GM19025 (cell line): ENCODE measurements around the gene CR1L.
"Not testable (repeated sequence)": the region's sequence is repeated elsewhere in the genome, so short reads cannot be mapped to it uniquely, and the experiment has no call there.

Experiments
- ATAC-seq: cut with Tn5 transposase; IDR thresholded peaks from one replicate; pipeline ENCODE4 v1.9.1; 2021; ENCODE audit warnings: mild to moderate bottlenecking, low read depth, moderate library complexity; ENCODE audit not compliant: unreplicated experiment

CR1L gene

GRCh38 chr1:207644852-207645634 is at the start of gene CR1L:
Gene CR1L (plus strand): TSS chr1:207645133. CDS start chr1:207645234, 101 bp downstream.
- ATAC-seq: peak; percentile 93

DNA sequence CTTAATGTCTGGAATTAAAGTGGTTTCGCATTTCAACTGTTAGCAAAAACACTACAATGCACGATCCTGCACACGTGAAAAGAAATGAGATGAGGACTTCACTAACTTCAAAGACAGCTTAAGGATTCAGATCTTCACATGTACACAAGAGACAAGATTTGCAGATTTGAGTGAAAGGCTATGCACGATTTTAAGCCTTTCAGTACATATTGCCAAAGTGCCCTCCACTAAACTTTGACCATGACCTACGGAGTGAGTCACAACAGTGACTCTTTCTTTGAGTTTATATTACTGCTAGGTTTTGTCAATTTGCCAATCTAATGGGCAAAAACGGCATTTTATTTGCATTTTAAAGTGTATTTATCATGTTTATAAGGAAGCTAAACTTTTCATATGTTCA is 41.2 kb upstream of the CR1L start:
- no peak for ATAC-seq

GRCh38 chr1:207605444-207606361 is 39.2 kb upstream of the CR1L start:
- ATAC-seq: no peak

DNA sequence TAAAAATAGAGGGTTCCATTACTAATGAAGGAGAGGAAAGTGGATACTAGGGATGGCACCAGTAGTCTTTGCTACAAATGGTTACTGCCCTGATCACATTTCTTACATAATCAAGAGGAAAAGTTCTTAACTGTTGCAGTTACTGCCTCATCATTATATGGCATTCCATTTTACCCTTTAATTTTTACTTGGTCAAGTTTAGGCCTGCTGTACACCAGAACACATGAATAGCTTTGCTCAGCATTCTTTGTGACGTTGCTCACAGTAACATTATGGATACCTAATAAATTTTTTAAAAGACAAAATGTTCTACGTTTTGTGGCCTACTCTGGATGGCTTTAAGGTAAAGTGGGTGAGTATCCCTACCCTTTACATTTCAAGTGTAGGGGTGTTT is 38.6 kb upstream of the CR1L start:
- no peak for ATAC-seq

- ATAC-seq: no peak
Measured at GRCh38 chr1:207612762-207613161, 32.2 kb upstream of the CR1L start.

GRCh38 chr1:207619871-207620542 is 24.9 kb upstream of the CR1L start:
- peak; percentile 74 for ATAC-seq

GRCh38 chr1:207620543-207620893 is 24.4 kb upstream of the CR1L start:
- no peak for ATAC-seq

- ATAC-seq: not testable (repeated sequence)
Measured at GRCh38 chr1:207625504-207626071, 19.3 kb upstream of the CR1L start.

- no peak for ATAC-seq
Measured at GRCh38 chr1:207626972-207627337, 18.0 kb upstream of the CR1L start.

DNA sequence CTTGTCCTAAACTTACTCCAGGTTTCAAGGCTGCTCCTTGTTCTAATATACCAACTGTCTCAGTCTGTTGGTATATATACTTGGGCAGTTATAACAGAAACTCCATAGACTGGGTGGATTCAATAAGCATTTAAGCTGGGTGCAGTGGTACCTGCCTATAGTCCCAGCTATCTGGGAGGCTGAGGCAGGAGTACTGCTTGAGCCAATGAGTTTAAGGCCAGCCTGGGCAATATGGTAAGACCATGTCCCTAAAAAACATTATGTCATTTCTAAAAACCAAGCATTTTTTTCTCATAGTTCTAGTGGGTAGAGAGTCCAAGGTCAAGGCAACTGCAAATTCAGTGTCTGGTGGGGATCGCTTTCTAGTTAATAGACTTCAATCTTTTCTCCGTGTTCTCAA is 17.4 kb upstream of the CR1L start:
- no peak for ATAC-seq

DNA sequence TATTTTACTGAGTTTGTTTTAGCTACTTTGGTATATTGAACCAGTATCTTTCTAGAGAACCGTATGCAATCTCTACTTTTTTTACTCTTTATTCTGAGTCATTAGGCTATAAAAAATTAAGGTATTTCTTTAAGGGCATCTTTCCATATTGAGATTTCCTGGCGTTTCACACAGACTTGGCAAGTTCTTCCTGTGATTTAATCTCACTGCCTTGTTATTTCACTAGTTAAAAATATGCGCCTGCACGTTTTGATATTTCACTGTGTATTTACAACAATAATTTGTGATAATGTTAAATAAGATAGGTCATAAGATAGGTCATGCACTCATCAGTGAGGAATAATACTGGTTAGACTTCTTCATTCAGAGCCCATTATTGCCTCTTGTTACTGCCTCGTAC is 16.2 kb upstream of the CR1L start:
- no peak for ATAC-seq

- ATAC-seq: no peak
Measured at GRCh38 chr1:207631137-207631536, 13.8 kb upstream of the CR1L start.

DNA sequence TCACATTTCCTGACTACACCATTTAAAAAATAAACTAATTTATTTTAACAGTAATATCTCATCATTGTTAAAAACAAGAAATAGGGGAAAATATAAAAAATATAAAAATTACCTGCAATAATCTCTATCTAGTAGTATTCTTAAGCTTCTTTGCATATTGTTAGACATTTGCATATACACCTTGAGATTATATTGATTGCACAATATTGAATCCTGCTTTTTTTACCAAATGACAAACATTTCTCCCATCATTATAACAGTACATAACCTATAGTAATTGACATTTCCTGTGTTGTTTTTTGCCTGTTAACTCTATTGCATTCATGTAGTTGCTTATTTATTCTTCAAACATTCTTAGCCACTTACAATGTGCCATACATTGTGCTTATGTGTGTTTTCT is 11.7 kb upstream of the CR1L start:
- ATAC-seq: no peak

- ATAC-seq: not testable (repeated sequence)
Measured at GRCh38 chr1:207633699-207634289, 11.1 kb upstream of the CR1L start.

GRCh38 chr1:207634293-207634692 is 10.6 kb upstream of the CR1L start:
- ATAC-seq: not testable (repeated sequence)

- not testable (repeated sequence) for ATAC-seq
Measured at GRCh38 chr1:207635569-207636186, 9.3 kb upstream of the CR1L start.

GRCh38 chr1:207638487-207639145 is 6.3 kb upstream of the CR1L start:
- ATAC-seq: not testable (repeated sequence)

DNA sequence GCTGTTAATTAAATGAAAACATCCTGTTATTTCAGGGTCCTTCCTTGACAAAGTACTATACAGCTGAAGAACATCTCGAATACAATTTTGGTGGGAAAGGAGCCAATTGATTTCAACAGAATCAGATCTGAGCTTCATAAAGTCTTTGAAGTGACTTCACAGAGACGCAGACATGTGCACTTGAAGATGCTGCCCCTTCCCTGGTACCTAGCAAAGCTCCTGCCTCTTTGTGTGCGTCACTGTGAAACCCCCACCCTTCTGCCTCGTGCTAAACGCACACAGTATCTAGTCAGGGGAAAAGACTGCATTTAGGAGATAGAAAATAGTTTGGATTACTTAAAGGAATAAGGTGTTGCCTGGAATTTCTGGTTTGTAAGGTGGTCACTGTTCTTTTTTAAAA is 5.6 kb upstream of the CR1L start:
- ATAC-seq: not testable (repeated sequence)

DNA sequence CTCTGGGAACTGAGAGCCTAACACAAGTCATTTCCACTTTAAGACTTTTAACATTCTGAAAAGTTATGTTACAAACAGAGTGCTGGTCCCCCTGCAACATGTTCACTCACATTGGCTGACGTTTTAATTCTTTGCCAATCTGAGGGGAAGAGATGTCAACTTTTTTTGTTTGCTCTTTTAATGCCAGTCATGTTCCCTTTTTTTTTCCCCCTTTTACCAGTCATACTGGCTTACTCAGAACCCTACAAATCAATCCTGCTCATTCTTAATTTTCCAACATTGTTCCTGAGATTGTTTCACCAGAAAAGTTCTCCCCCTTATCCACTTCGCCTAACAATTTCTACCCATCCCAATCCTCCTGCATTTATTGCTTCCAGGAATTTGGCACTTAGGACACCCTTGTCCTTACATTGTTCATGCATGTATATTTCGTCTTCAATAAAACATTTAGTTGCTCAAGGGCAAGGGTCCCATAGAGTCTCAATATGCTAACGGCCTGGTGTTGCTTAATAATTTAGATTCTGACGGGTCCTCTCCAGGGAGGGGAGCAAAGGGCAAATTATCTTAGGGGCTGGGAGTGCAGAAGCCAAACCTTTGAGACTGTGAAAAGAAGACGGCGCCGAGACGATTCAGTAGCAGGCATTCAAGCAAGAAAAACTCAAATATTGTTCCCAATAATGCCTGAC is 624 bp upstream of the CR1L start:
- no peak for ATAC-seq
